K562 (cell line): Measurements from ENCODE around the gene ZNF780A. TPM values are rescaled to one million over a fixed set of nuclear protein-coding genes. Genes with fewer than 3 reads are reported as not detected.

Source experiments
- CBX3 ChIP-seq, 2 experiments: IDR thresholded peaks; 1 replicate in 1 of 2; 2 replicates in 1 of 2; pipeline ENCODE4 v1.6.1; 2012; ENCODE audit warnings: inconsistent platforms in 2 of 2, low read length in 2 of 2, borderline replicate concordance in 1 of 2, control low read depth in 1 of 2
- FOXA3 ChIP-seq, 2 experiments: fragments of 450-650 bp in 1 of 2; sonication (generic) in 1 of 2; formaldehyde crosslinking; IDR thresholded peaks in 1 of 2; conservative IDR thresholded peaks in 1 of 2; 2 replicates each; pipeline versions ENCODE4 v1.4.0 to v1.8.0; 2020 to 2022; ENCODE audit warnings: mild to moderate bottlenecking in 2 of 2, missing genetic modification reagents in 1 of 2
- IFI16 ChIP-seq: fragments of 250-450 bp; sonication (Bioruptor Pico); IDR thresholded peaks from 2 replicates; pipeline ENCODE4 v2.1.2; 2022; ENCODE audit warnings: mild to moderate bottlenecking, inconsistent platforms
- NCOA1 ChIP-seq: fragments of 450-650 bp; IDR thresholded peaks from 2 replicates; pipeline ENCODE4 v1.6.1; 2016; ENCODE audit warnings: low read depth
- PHTF2 ChIP-seq: fragments of 250-450 bp; sonication (Bioruptor Pico); IDR thresholded peaks from 2 replicates; pipeline ENCODE4 v1.5.0; 2021; ENCODE audit warnings: mild to moderate bottlenecking
- PTRF ChIP-seq: fragments of 450-650 bp; IDR thresholded peaks from 2 replicates; pipeline ENCODE4 v1.6.1; 2016; ENCODE audit warnings: mild to moderate bottlenecking, missing genetic modification characterization, missing compliant biosample characterization
- SIN3A ChIP-seq, 2 experiments: fragments of 150-350 bp in 1 of 2; IDR thresholded peaks; 2 replicates each; pipeline ENCODE4 v1.6.1; 2011 to 2016; ENCODE audit warnings: borderline replicate concordance in 2 of 2, low read depth in 2 of 2, low read length in 2 of 2, mild to moderate bottlenecking in 2 of 2, moderate library complexity in 2 of 2; ENCODE audit not compliant: control insufficient read depth in 1 of 2
- SMARCE1 ChIP-seq: fragments of 450-650 bp; IDR thresholded peaks from 2 replicates; pipeline ENCODE4 v1.7.1; 2016; ENCODE audit warnings: mild to moderate bottlenecking
- TARDBP ChIP-seq: fragments of 450-650 bp; IDR thresholded peaks from 2 replicates; pipeline ENCODE4 v1.6.1; 2016
- TEAD1 ChIP-seq, 2 experiments: fragments of 450-650 bp in 1 of 2; sonication (generic) in 1 of 2; formaldehyde crosslinking; IDR thresholded peaks; 2 replicates each; pipeline versions ENCODE4 v1.4.0 to v1.8.0; 2020 to 2022; ENCODE audit warnings: mild to moderate bottlenecking in 2 of 2, missing genetic modification reagents in 1 of 2
- TRIM24 ChIP-seq, 2 experiments: fragments of 450-650 bp; IDR thresholded peaks; 2 replicates each; pipeline ENCODE4 v1.6.1; 2016
- USF1 ChIP-seq: sonication (generic); formaldehyde crosslinking; IDR thresholded peaks from 2 replicates; pipeline ENCODE4 v1.9.0; 2022; ENCODE audit warnings: mild to moderate bottlenecking, missing genetic modification reagents
- ZBTB2 ChIP-seq: fragments of 450-650 bp; IDR thresholded peaks from 2 replicates; pipeline ENCODE4 v1.6.1; 2016; ENCODE audit warnings: antibody characterized with exemption
- ZFX ChIP-seq: sonication (generic); formaldehyde crosslinking; IDR thresholded peaks from 2 replicates; pipeline ENCODE4 v1.8.0; 2022; ENCODE audit warnings: mild to moderate bottlenecking, missing genetic modification reagents, moderate library complexity
- ZNF133 ChIP-seq: fragments of 250-450 bp; sonication (Bioruptor Pico); IDR thresholded peaks from 2 replicates; pipeline ENCODE4 v1.4.0; 2020; ENCODE audit warnings: mild to moderate bottlenecking
- polyA plus RNA-seq, 8 experiments: library from polyadenylated mRNA; depleted of rRNA in 4 of 8; stranded (reverse) in 5 of 8; unstranded in 3 of 8; fragments of >200 nt; fragmentation: Nextera tagmentation in 2 of 8; fragmentation: Illumina TruSeq in 1 of 8; extraction: Ambion mirVana in 2 of 8; extraction: Trizol in 1 of 8; gene quantifications; 2 replicates each; pipeline versions ENCODE4 v1.2.1 to v1.2.3, GENCODE V29; 2011 to 2014; ENCODE audit warnings: inconsistent platforms in 1 of 8, missing spikeins in 1 of 8
- total RNA-seq, 7 experiments: library from RNA; depleted of rRNA in 6 of 7; stranded (reverse); fragments of >200 nt in 6 of 7; fragmentation: Illumina TruSeq in 2 of 7; extraction: Trizol in 2 of 7; gene quantifications; 2 replicates each; pipeline versions ENCODE4 v1.2.1 to v1.2.3, GENCODE V29; 2011 to 2021; ENCODE audit warnings: low replicate concordance in 1 of 7
- TF ChIP-seq, protein P1 (sequence below): sonication (generic); formaldehyde crosslinking; IDR thresholded peaks from 2 replicates; pipeline ENCODE4 v1.8.1; 2022; ENCODE audit warnings: missing genetic modification reagents
- TF ChIP-seq, protein P2 (sequence below): fragments of 250-450 bp; sonication (Bioruptor Pico); IDR thresholded peaks from 2 replicates; pipeline ENCODE4 v1.4.0; 2020; ENCODE audit warnings: mild to moderate bottlenecking, moderate library complexity
- TF ChIP-seq, protein P3 (sequence below): fragments of 450-650 bp; IDR thresholded peaks from one replicate; pipeline ENCODE4 v1.6.1; 2018; ENCODE audit warnings: mild to moderate bottlenecking, moderate library complexity; ENCODE audit not compliant: partially characterized antibody

ZNF780A gene
- total and polyA plus RNA-seq, 9 of the 15 experiments (the other 6 are each of a cell fraction or from before 2014, with no cell fraction given): 11.7 to 36.1 (median 25.8) TPM

- TF ChIP-seq, protein P1, sequence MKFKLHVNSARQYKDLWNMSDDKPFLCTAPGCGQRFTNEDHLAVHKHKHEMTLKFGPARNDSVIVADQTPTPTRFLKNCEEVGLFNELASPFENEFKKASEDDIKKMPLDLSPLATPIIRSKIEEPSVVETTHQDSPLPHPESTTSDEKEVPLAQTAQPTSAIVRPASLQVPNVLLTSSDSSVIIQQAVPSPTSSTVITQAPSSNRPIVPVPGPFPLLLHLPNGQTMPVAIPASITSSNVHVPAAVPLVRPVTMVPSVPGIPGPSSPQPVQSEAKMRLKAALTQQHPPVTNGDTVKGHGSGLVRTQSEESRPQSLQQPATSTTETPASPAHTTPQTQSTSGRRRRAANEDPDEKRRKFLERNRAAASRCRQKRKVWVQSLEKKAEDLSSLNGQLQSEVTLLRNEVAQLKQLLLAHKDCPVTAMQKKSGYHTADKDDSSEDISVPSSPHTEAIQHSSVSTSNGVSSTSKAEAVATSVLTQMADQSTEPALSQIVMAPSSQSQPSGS: no peak
- peak in 1 of 2 experiments; percentile 69; a peak in 2 of 4 replicates for TF ChIP-seq TRIM24 (IDR thresholded peaks at IDR 0.05)
- 0 out of 2 replicates have a peak, but pooled peaks have one; percentile 69 for TF ChIP-seq TARDBP
- TF ChIP-seq IFI16 (CRISPR knock-in tag): no peak
- TF ChIP-seq, protein P2, sequence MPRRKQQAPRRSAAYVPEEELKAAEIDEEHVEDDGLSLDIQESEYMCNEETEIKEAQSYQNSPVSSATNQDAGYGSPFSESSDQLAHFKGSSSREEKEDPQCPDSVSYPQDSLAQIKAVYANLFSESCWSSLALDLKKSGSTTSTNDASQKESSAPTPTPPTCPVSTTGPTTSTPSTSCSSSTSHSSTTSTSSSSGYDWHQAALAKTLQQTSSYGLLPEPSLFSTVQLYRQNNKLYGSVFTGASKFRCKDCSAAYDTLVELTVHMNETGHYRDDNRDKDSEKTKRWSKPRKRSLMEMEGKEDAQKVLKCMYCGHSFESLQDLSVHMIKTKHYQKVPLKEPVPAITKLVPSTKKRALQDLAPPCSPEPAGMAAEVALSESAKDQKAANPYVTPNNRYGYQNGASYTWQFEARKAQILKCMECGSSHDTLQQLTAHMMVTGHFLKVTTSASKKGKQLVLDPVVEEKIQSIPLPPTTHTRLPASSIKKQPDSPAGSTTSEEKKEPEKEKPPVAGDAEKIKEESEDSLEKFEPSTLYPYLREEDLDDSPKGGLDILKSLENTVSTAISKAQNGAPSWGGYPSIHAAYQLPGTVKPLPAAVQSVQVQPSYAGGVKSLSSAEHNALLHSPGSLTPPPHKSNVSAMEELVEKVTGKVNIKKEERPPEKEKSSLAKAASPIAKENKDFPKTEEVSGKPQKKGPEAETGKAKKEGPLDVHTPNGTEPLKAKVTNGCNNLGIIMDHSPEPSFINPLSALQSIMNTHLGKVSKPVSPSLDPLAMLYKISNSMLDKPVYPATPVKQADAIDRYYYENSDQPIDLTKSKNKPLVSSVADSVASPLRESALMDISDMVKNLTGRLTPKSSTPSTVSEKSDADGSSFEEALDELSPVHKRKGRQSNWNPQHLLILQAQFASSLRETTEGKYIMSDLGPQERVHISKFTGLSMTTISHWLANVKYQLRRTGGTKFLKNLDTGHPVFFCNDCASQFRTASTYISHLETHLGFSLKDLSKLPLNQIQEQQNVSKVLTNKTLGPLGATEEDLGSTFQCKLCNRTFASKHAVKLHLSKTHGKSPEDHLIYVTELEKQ (CRISPR knock-in tag): no peak
- peak; percentile 39 to 40; a peak in 1 of 4 replicates for TF ChIP-seq SIN3A (IDR thresholded peaks at IDR 0.05; ENCODE audit: borderline replicate concordance in 2 of 2, control insufficient read depth in 1 of 2, low read depth in 2 of 2, low read length in 2 of 2)
- no peak for TF ChIP-seq PTRF
- TF ChIP-seq SMARCE1: peak; percentile 48
- no peak for TF ChIP-seq FOXA3 (CRISPR knock-in tag; conservative IDR thresholded peaks at IDR 0.05 in 1 of 2, IDR thresholded peaks at IDR 0.05 in 1 of 2)
- TF ChIP-seq NCOA1: peak; percentile 86
- peak; percentile 93 for TF ChIP-seq ZFX (CRISPR knock-in tag)
- 0 out of 2 replicates have a peak, but pooled peaks have one; percentile 40 for TF ChIP-seq ZBTB2
- TF ChIP-seq USF1 (CRISPR knock-in tag): no peak
- TF ChIP-seq, protein P3, sequence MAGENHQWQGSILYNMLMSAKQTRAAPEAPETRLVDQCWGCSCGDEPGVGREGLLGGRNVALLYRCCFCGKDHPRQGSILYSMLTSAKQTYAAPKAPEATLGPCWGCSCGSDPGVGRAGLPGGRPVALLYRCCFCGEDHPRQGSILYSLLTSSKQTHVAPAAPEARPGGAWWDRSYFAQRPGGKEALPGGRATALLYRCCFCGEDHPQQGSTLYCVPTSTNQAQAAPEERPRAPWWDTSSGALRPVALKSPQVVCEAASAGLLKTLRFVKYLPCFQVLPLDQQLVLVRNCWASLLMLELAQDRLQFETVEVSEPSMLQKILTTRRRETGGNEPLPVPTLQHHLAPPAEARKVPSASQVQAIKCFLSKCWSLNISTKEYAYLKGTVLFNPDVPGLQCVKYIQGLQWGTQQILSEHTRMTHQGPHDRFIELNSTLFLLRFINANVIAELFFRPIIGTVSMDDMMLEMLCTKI: no peak
- no peak; a peak in 1 of 3 replicates for TF ChIP-seq CBX3 (IDR thresholded peaks at IDR 0.05; ENCODE audit: borderline replicate concordance in 1 of 2, low read length in 2 of 2)
- TF ChIP-seq TEAD1 (CRISPR knock-in tag; IDR thresholded peaks at IDR 0.05): peak in 1 of 2 experiments; percentile 68; a peak in 1 of 4 replicates
- no peak for TF ChIP-seq PHTF2 (CRISPR knock-in tag)
- TF ChIP-seq ZNF133: no peak
These were observed at the start of gene ZNF780A (continued) for GRCh38 chr19:40090241-40091204.
